MCF 10A (cell line): ENCODE results near the gene STXBP4. TPM values are rescaled to one million over a fixed set of nuclear protein-coding genes. Genes with fewer than 3 reads are reported as not detected.

Experiments
- Bru-seq: library from RNA; stranded (reverse); fragments of 400-500 nt; gene quantifications from one replicate; lab custom pipeline; 2021; lab: Mats Ljungman, UMichigan
- BruChase-seq, 2 experiments: library from RNA; stranded (reverse); fragments of 400-500 nt; gene quantifications; one replicate each; lab custom pipeline; 2021; lab: Mats Ljungman, UMichigan
- BruUV-seq: library from RNA; stranded (reverse); fragments of 400-500 nt; replicated peaks from 2 replicates; lab custom pipeline; 2021; lab: Mats Ljungman, UMichigan
- CTCF ChIA-PET: fragments of 300-600 bp; sonication (Branson Sonifier 250); formaldehyde crosslinking; extraction: SDS; loops from one replicate; lab custom pipeline; 2021; ENCODE audit warnings: antibody characterized with exemption, inconsistent platforms; lab: Yijun Ruan, JAX
- POLR2A ChIA-PET: fragments of 300-600, 350-650 bp; sonication (Branson Sonifier 250); formaldehyde crosslinking; extraction: SDS; loops from one replicate; lab custom pipeline; 2020; ENCODE audit warnings: antibody characterized with exemption, inconsistent platforms; lab: Yijun Ruan, JAX
- DNase-seq: peaks from one replicate; pipeline ENCODE4 v3.0.0-alpha.2; 2018; ENCODE audit not compliant: unreplicated experiment
- H3K27ac Mint-ChIP-seq: one replicate; pipeline ENCODE4 v1.8.0; 2022; ENCODE audit warnings: mild to moderate bottlenecking, low read depth, mixed read lengths; ENCODE audit not compliant: unreplicated experiment
- H3K27me3 Mint-ChIP-seq: one replicate; pipeline ENCODE4 v1.8.0; 2022; ENCODE audit warnings: mixed read lengths; ENCODE audit not compliant: insufficient read depth, unreplicated experiment
- H3K36me3 Mint-ChIP-seq: one replicate; pipeline ENCODE4 v1.8.0; 2022; ENCODE audit warnings: mild to moderate bottlenecking, moderate library complexity, mixed read lengths; ENCODE audit not compliant: insufficient read depth, unreplicated experiment
- H3K4me1 Mint-ChIP-seq: one replicate; pipeline ENCODE4 v1.8.0; 2022; ENCODE audit warnings: mixed read lengths; ENCODE audit not compliant: insufficient read depth, unreplicated experiment
- H3K4me3 Mint-ChIP-seq: one replicate; pipeline ENCODE4 v1.8.0; 2022; ENCODE audit warnings: mild to moderate bottlenecking, moderate library complexity, mixed read lengths; ENCODE audit not compliant: unreplicated experiment
- H3K9me3 Mint-ChIP-seq: one replicate; pipeline ENCODE4 v1.8.0; 2022; ENCODE audit warnings: mixed read lengths; ENCODE audit not compliant: unreplicated experiment
- intact Hi-C: fragments of 100-400 bp; cut with micrococcal nuclease; formaldehyde crosslinking; loops from 2 replicates; pipeline ENCODE4 v1.14.1; 2022
- long read RNA-seq: library from polyadenylated mRNA; stranded (forward); transcript quantifications from one replicate; pipeline ENCODE4 v2.0.0, GENCODE V29; 2022
- total RNA-seq: library from RNA; stranded (reverse); gene quantifications from 2 replicates; pipeline ENCODE4 v1.2.3, GENCODE V29; 2022
- TF ChIP-seq, protein P1 (sequence below): fragments of 200-600 bp; IDR thresholded peaks from one replicate; pipeline ENCODE4 v1.8.0; 2022; ENCODE audit warnings: antibody characterized with exemption, mild to moderate bottlenecking; ENCODE audit not compliant: unreplicated experiment

The STXBP4 gene, protein sequence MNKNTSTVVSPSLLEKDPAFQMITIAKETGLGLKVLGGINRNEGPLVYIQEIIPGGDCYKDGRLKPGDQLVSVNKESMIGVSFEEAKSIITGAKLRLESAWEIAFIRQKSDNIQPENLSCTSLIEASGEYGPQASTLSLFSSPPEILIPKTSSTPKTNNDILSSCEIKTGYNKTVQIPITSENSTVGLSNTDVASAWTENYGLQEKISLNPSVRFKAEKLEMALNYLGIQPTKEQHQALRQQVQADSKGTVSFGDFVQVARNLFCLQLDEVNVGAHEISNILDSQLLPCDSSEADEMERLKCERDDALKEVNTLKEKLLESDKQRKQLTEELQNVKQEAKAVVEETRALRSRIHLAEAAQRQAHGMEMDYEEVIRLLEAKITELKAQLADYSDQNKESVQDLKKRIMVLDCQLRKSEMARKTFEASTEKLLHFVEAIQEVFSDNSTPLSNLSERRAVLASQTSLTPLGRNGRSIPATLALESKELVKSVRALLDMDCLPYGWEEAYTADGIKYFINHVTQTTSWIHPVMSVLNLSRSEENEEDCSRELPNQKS
- total RNA-seq: 6.7 and 10.2 TPM in 2 replicates
- percentile 61 among the genes with signal in this experiment for Bru-seq, nascent RNA
- percentile 63 among the genes with signal in this experiment for BruChase-seq, experiment 1, labeled RNA remaining after a 6-hour chase
- BruChase-seq, experiment 2, labeled RNA remaining after a 2-hour chase: percentile 61 among the genes with signal in this experiment
- long read RNA-seq, partial matches to known transcripts: 1 of 5 reads
- long read RNA-seq, other reads (novel, unspliced or antisense): 4 of 5 reads

- peak; percentile 97 for DNase-seq
- Mint-ChIP-seq H3K4me1 (peaks cover 8% of the 10 kb centered on the region), H3K27me3 (no peaks in the 10 kb centered on the region), H3K9me3 (no peaks in the 10 kb centered on the region), H3K27ac (no peak within 1 kb of the TSS), H3K4me3 (no peak within 1 kb of the TSS), H3K36me3 (peaks cover 27% of the 10 kb centered on the region)
- ChIA-PET POLR2A (interaction anchor here (0.7 to 2.2 kb wide), 6 partner anchors 11 to 465 kb away, joined by 3 to 11 read pairs (median 4); no protein-coding TSS in a partner anchor), CTCF (interaction anchor here (0.6 to 0.7 kb wide), 4 partner anchors 9 to 1837 kb away, joined by 3 to 6 read pairs (median 3); no protein-coding TSS in a partner anchor)
- intact Hi-C loops: no loop called here
- TF ChIP-seq, protein P1, sequence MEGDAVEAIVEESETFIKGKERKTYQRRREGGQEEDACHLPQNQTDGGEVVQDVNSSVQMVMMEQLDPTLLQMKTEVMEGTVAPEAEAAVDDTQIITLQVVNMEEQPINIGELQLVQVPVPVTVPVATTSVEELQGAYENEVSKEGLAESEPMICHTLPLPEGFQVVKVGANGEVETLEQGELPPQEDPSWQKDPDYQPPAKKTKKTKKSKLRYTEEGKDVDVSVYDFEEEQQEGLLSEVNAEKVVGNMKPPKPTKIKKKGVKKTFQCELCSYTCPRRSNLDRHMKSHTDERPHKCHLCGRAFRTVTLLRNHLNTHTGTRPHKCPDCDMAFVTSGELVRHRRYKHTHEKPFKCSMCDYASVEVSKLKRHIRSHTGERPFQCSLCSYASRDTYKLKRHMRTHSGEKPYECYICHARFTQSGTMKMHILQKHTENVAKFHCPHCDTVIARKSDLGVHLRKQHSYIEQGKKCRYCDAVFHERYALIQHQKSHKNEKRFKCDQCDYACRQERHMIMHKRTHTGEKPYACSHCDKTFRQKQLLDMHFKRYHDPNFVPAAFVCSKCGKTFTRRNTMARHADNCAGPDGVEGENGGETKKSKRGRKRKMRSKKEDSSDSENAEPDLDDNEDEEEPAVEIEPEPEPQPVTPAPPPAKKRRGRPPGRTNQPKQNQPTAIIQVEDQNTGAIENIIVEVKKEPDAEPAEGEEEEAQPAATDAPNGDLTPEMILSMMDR: peak; percentile 26
- TSS peak; percentile 33 for BruUV-seq
Observed at GRCh38 chr17:54968262-54968987, at the start of gene STXBP4, which contains the start of gene COX11. STXBP4 (plus strand) TSS chr17:54968765; CDS start chr17:54986220, 17,455 bp downstream. COX11 (minus strand) TSS chr17:54968654; CDS start chr17:54968646, 8 bp downstream.

DNA sequence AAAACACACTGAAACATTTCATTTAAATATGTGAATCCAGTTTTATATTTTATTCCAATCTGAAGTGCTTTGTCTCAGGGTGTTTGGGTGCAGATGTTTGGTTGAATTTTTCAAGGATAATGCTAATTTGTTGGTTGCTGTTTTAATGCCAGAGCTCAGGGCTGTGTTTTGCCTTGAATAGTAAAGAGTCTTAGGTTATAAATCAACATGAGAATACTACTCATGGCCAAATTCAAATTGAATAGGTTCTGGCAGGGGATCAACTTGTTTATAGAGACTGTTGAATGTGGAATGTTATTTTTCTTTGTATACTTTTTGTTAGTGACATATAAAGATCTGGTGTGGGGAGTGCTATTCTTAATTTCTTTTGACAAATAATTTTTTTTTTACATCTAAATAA lies 49.1 kb upstream of the STXBP4 start:
- Mint-ChIP-seq H3K4me3 (no peak overlapping the region), H3K4me1 (no peaks in the 10 kb centered on the region), H3K9me3 (no peaks in the 10 kb centered on the region), H3K27ac (no peak overlapping the region), H3K36me3 (peaks cover 69% of the 10 kb centered on the region), H3K27me3 (no peaks in the 10 kb centered on the region)
- intact Hi-C loops: no loop called here
- ChIA-PET CTCF (no interaction called here), POLR2A (interaction anchor here (0.7 to 1.0 kb wide), 2 partner anchors 14 to 19 kb away, joined by 3 read pairs; partner anchors contain the start of gene TOM1L1)
- no peak for DNase-seq
- BruUV-seq: no TSS peak
- TF ChIP-seq, protein P1: no peak

- Mint-ChIP-seq H3K9me3 (no peaks in the 10 kb centered on the region), H3K4me3 (no peak overlapping the region), H3K27me3 (no peaks in the 10 kb centered on the region), H3K36me3 (peaks cover 67% of the 10 kb centered on the region), H3K27ac (no peak overlapping the region), H3K4me1 (no peaks in the 10 kb centered on the region)
- no peak for DNase-seq
- TF ChIP-seq, protein P1: no peak
- BruUV-seq: no TSS peak
- ChIA-PET CTCF (no interaction called here), POLR2A (no interaction called here)
- intact Hi-C loops: no loop called here
Observed at GRCh38 chr17:54920819-54921218, 47.7 kb upstream of the STXBP4 start.
